GM19324 (cell line): ENCODE measurements around the gene SPARC.
A peak's percentile ranks its signal among the peaks of the same experiment; 100 is the strongest.
"Not testable (repeated sequence)": the region's sequence is repeated elsewhere in the genome, so short reads cannot be mapped to it uniquely, and the experiment has no call there.

Source experiments
- ATAC-seq: cut with Tn5 transposase; IDR thresholded peaks from one replicate; pipeline ENCODE4 v1.9.1; 2021; ENCODE audit warnings: mild to moderate bottlenecking, moderate library complexity; ENCODE audit not compliant: unreplicated experiment, low FRiP score

The SPARC gene, protein sequence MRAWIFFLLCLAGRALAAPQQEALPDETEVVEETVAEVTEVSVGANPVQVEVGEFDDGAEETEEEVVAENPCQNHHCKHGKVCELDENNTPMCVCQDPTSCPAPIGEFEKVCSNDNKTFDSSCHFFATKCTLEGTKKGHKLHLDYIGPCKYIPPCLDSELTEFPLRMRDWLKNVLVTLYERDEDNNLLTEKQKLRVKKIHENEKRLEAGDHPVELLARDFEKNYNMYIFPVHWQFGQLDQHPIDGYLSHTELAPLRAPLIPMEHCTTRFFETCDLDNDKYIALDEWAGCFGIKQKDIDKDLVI

GRCh38 chr5:151686674-151687407 is at the start of gene SPARC:
TSS of gene SPARC (minus strand) at chr5:151686915. CDS start at chr5:151676188, 10,727 bp downstream.
- ATAC-seq, result no peak

DNA sequence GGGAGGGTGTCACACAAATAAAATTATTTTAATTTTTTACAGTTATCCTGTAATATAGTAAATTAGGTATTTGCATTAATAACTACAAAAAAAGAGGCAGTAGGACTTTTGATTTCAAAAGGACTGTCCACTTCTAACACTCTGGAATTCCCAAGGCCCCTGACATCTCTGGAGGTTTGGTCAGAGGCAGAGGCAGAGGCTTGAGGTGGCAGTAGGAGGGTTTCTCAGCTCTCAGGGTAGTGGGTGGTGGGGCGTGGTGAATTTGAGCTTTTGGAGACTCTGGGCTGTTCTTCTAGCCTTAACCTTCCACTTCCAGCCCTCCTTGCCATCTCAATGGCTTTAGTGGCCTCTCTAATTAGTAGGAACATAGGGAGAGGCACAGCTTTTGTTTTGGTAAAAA is 48.9 kb upstream of the SPARC start:
- no peak for ATAC-seq

GRCh38 chr5:151734064-151734408 is 47.3 kb upstream of the SPARC start:
- no peak for ATAC-seq

GRCh38 chr5:151733358-151734063 is 46.8 kb upstream of the SPARC start:
- ATAC-seq, result no peak

GRCh38 chr5:151730381-151730780 is 43.7 kb upstream of the SPARC start:
- no peak for ATAC-seq

GRCh38 chr5:151729597-151729996 is 42.9 kb upstream of the SPARC start:
- ATAC-seq, result not testable (repeated sequence)

DNA sequence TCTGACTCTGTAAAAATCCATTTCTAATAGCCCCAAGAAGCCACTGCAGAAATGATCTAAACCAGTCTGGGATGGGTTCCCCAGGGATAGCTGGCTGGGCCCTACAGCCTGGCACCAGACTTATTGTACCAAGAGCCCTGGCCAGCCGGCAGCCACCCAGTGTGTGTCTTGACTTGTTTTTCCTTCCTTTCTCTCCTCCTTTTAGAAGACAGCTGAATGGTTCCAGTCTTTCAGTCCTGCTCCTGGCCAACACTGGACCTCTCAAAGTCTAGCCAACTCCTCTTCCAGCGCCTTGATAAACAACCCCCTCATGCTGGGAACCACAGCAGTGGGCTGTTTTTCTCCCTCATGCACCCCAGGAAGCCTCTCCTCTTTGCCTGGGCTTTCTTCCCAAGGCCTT is 37.6 kb upstream of the SPARC start:
- no peak for ATAC-seq

- ATAC-seq, result no peak
Measured at GRCh38 chr5:151722546-151722945, 35.8 kb upstream of the SPARC start.

GRCh38 chr5:151721812-151722391 is 35.2 kb upstream of the SPARC start:
- no peak for ATAC-seq

DNA sequence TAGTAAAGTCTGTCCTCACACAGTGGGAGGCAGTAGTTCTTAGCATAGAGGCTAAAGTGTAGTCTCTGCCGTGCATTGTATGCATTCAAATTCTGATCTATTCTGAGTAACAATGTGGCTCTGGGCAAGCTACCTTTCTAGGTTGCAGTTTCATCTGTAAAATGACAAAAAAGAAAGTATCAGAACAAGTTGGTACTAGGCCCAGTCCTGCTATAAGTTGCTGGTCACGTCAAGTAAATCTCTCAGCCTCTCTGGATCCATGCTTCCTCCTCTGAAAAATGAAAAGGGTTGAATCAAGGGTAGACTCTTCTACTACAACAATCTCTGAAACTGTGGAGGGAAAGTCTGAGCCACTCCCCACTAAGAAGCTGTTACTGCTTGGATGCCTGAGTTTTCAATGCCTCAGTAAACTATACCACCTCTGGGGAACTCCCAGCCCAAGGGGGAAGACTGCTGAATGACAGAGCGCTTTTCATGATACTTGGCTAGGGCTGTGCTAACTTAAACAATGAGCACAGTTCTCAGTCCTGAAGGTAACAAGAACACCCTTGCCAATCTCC is 34.5 kb upstream of the SPARC start:
- peak; percentile 86 for ATAC-seq

GRCh38 chr5:151720215-151720614 is 33.5 kb upstream of the SPARC start:
- no peak for ATAC-seq

- no peak for ATAC-seq
Measured at GRCh38 chr5:151719228-151720000, 32.7 kb upstream of the SPARC start.

DNA sequence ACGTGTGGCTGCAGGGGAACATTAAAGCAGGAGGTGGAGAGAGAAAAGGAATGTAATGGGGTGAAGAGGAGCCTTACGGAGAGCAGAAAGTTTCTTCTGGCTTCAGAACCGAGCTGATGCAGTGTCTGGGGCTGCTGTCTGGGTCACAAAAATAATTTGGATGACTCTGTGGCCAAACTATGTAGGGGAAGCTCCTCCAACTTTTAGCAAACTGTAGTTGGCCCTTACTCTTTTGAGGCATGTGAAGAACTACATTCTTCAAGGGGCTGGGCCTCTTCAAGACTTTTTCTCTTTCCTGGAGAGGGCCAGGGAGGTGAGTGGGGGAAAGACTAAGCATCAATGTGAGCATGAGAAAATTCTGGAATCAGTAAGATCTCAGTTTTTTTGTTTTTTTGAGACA is 31.9 kb upstream of the SPARC start:
- ATAC-seq, result no peak

GRCh38 chr5:151718153-151718552 is 31.4 kb upstream of the SPARC start:
- ATAC-seq, result no peak

- no peak for ATAC-seq
Measured at GRCh38 chr5:151717416-151717815, 30.7 kb upstream of the SPARC start.

DNA sequence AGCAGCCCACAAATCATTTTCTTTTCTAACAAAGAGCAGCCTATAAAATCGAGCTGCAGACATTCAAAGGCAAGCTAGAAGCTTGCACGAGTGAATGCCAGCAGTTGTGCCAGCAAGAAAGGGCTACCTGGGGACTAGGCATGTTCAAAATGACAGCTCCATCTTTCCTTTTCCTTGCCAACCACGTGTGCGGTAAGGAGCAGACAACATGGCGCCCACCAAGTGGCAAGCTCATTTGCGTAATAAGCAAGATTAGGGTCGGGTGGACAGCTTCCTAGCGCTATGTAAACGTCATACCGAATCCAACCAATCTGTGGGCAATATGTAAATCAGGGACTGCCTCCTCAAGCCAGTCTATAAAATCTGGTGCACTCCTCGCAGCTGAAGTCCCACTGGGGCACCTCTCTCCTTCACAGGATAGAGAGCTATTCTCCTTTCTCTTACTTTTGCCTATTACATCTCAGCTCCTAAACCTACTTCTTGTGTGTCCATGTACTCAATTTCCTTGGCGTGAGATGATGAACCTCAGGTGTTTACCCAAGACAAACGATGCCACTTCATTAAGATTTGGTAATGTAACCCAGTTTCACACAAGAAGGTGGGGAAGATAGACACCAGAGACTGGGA is 22.5 kb upstream of the SPARC start:
- ATAC-seq, result no peak

DNA sequence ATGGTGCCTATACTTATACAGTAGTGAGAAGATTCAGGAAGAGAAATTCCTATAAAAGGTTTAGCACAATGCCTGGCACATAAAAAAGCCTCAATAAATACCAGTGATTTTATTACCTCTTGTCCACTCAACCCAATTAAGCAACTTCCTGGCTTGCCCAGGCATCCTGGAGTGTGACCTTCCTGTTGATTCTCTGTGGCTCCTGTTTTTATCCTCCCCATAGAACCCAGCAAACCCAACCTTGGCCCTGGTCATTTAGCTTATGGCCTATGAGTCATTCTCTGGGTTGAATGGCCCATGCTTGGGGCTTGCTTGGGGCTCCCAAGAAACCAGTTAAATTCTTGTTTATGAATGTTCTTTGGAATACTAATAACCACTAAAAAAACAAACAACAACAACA is 21.4 kb upstream of the SPARC start:
- no peak for ATAC-seq

GRCh38 chr5:151707567-151707966 is 20.9 kb upstream of the SPARC start:
- no peak for ATAC-seq

- ATAC-seq, result no peak
Measured at GRCh38 chr5:151706906-151707305, 20.2 kb upstream of the SPARC start.

GRCh38 chr5:151703780-151704179 is 17.1 kb upstream of the SPARC start:
- no peak for ATAC-seq
